ENCODE results near the gene ABCD1. TPM values are rescaled to one million over a fixed set of nuclear protein-coding genes. Genes with fewer than 3 reads are reported as not detected.
A peak's percentile ranks its signal among the peaks of the same experiment; 100 is the strongest.

Gene ABCD1
- total RNA-seq, 1 experiment from 2014 or later, result 44.4 TPM

DNA sequence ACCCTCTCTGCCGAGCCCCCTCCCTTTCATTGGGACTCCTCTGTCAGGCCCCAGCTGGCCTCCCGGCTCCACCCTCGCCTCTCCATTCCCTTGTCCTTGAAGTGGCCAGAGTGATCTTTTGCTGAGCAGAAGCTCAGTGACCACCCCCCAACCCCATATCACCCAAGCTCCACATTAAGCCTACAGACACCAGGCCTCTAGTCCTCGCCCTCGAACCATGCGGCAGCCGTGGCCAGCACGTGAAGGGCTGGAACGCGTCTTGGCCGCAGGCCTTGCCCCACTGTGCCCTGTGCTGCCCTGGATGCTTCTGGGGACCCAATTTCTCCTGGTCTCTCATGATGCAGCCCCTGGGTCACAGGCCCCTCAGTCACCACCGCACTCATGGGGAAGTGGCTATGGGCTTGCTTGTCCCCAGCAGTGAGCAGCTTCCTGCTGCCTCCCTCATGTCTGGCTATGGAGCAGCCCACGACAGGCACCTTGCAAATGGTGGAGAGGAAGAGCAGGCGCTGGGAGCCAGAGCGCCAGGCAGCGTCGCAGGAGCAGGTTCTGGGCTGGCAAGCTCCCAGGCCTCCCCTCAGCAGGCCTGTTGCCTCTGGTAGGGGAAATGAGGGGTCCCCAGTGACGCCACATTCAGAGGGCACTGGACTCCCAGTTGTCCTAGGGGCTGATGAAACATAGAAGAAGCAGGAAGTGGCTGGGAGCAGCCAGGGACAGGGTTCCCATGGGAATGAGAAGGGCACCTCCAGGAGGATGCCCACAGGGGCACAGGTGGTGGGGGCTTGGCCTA lies 55.4 kb downstream of the ABCD1 start:
- H3K4me3 ChIP-seq (ENCODE audit: low read length), result no peak overlapping the region
- ChIA-PET POLR2A (ENCODE audit: unreplicated experiment) (no interaction called here), CTCF (interaction anchor here (0.6 kb wide), 1 partner anchor 14 kb away, joined by 3 read pairs; the partner anchor contains the start of gene SSR4)
- ATAC-seq (peak; percentile 6; the same call in 1 of the 2 replicates), DNase-seq (no peak)
- no peak for TF ChIP-seq EZH2phosphoT487 (IDR thresholded peaks at IDR 0.05; ENCODE audit: borderline replicate concordance, low read length)
- no peak for TF ChIP-seq EZH2 (IDR thresholded peaks at IDR 0.05; ENCODE audit: low read length, unreplicated experiment)
- TF ChIP-seq, protein P1, sequence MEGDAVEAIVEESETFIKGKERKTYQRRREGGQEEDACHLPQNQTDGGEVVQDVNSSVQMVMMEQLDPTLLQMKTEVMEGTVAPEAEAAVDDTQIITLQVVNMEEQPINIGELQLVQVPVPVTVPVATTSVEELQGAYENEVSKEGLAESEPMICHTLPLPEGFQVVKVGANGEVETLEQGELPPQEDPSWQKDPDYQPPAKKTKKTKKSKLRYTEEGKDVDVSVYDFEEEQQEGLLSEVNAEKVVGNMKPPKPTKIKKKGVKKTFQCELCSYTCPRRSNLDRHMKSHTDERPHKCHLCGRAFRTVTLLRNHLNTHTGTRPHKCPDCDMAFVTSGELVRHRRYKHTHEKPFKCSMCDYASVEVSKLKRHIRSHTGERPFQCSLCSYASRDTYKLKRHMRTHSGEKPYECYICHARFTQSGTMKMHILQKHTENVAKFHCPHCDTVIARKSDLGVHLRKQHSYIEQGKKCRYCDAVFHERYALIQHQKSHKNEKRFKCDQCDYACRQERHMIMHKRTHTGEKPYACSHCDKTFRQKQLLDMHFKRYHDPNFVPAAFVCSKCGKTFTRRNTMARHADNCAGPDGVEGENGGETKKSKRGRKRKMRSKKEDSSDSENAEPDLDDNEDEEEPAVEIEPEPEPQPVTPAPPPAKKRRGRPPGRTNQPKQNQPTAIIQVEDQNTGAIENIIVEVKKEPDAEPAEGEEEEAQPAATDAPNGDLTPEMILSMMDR (conservative IDR thresholded peaks at IDR 0.05; ENCODE audit: low read depth, low read length), result no peak
- H3K4me2 ChIP-seq (ENCODE audit: low read length), result no peak overlapping the region
- no peaks in the 10 kb centered on the region for H3K36me3 ChIP-seq (ENCODE audit: low read depth, low read length)
- H4K20me1 ChIP-seq (ENCODE audit: low read length), result no peaks in the 10 kb centered on the region
- H3K9me2 ChIP-seq (replicated peaks; ENCODE audit: low read length), result no peaks in the 10 kb centered on the region
- H3K27ac ChIP-seq (ENCODE audit: low read length), result no peak overlapping the region
- H2AFZ ChIP-seq (ENCODE audit: low read length), result no peak overlapping the region
- intact Hi-C loops (cut with micrococcal nuclease), result no loop called here
- H3K27me3 ChIP-seq (ENCODE audit: low read length), result no peaks in the 10 kb centered on the region
- H3K79me2 ChIP-seq (ENCODE audit: low read length), result no peaks in the 10 kb centered on the region
- no peaks in the 10 kb centered on the region for H3F3A ChIP-seq (ENCODE audit: low read length, unreplicated experiment)
- H3K9me3 ChIP-seq (ENCODE audit: low read length), result no peaks in the 10 kb centered on the region
- no peak overlapping the region for H3K9ac ChIP-seq (ENCODE audit: low read length)
- no TSS peak for BruUV-seq (replicated peaks)
- no peaks in the 10 kb centered on the region for H3K4me1 ChIP-seq (ENCODE audit: insufficient read depth, low read length)

- Histone ChIP-seq H3K36me3 (ENCODE audit: low read depth, low read length) (no peaks in the 10 kb centered on the region), H3K9ac (ENCODE audit: low read length) (no peak within 1 kb of the TSS), H3K9me2 (replicated peaks; ENCODE audit: low read length) (no peaks in the 10 kb centered on the region), H3K27ac (ENCODE audit: low read length) (no peak within 1 kb of the TSS), H3K27me3 (ENCODE audit: low read length) (no peaks in the 10 kb centered on the region), H3F3A (ENCODE audit: low read length, unreplicated experiment) (no peaks in the 10 kb centered on the region), H3K79me2 (ENCODE audit: low read length) (no peaks in the 10 kb centered on the region), H4K20me1 (ENCODE audit: low read length) (no peaks in the 10 kb centered on the region), H3K4me3 (ENCODE audit: low read length) (no peak within 1 kb of the TSS), H3K4me1 (ENCODE audit: insufficient read depth, low read length) (no peaks in the 10 kb centered on the region), H2AFZ (ENCODE audit: low read length) (no peak within 1 kb of the TSS), H3K4me2 (ENCODE audit: low read length) (no peak within 1 kb of the TSS), H3K9me3 (ENCODE audit: low read length) (no peaks in the 10 kb centered on the region)
- CTCF ChIA-PET, result no interaction called here
- no peak for DNase-seq
- POLR2A ChIA-PET (ENCODE audit: unreplicated experiment), result no interaction called here
- no peak for TF ChIP-seq EZH2phosphoT487 (IDR thresholded peaks at IDR 0.05; ENCODE audit: borderline replicate concordance, low read length)
- intact Hi-C loops (cut with micrococcal nuclease), result no loop called here
- ATAC-seq, result peak; percentile 48
- no TSS peak for BruUV-seq (replicated peaks)
Measured at GRCh38 chrX:153780678-153781427, 56.2 kb downstream of the ABCD1 start, which contains the start of gene SRPK3. Gene SRPK3 (plus strand): TSS chrX:153781041. CDS start chrX:153781087, 46 bp downstream.

DNA sequence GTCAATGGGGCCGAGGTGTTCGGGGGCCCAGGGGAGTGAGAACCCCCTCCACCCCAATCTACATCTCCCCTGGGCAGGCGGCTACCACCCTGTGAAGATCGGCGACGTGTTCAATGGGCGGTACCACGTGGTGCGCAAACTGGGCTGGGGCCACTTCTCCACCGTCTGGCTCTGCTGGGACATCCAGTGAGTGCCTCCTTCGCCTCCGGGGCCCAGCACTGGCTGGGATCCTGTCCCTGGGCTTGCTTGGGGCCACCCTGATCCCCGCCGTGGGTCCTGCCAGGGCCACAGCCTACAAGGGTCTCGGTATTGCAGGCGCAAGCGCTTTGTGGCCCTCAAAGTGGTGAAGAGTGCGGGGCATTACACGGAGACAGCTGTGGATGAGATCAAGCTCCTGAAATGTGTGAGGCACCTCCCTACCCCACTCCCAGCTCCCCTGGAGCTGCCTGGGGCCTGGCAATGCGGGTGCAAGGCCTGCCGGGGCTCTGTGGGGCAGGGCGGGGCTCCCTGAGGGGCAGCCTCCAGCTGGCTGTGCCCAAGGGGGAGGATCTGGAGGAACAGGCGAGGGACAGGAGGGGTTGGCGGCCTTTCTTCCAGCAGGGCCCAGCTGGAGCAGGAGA lies 56.9 kb downstream of the ABCD1 start:
- Histone ChIP-seq H3K4me2 (ENCODE audit: low read length) (no peak overlapping the region), H2AFZ (ENCODE audit: low read length) (no peak overlapping the region), H3K4me3 (ENCODE audit: low read length) (no peak overlapping the region), H3K79me2 (ENCODE audit: low read length) (no peaks in the 10 kb centered on the region), H3K27ac (ENCODE audit: low read length) (no peak overlapping the region), H3F3A (ENCODE audit: low read length, unreplicated experiment) (no peaks in the 10 kb centered on the region), H3K36me3 (ENCODE audit: low read depth, low read length) (no peaks in the 10 kb centered on the region), H4K20me1 (ENCODE audit: low read length) (no peaks in the 10 kb centered on the region), H3K9me2 (replicated peaks; ENCODE audit: low read length) (no peaks in the 10 kb centered on the region), H3K4me1 (ENCODE audit: insufficient read depth, low read length) (no peaks in the 10 kb centered on the region), H3K9ac (ENCODE audit: low read length) (no peak overlapping the region), H3K9me3 (ENCODE audit: low read length) (no peaks in the 10 kb centered on the region), H3K27me3 (ENCODE audit: low read length) (no peaks in the 10 kb centered on the region)
- no TSS peak for BruUV-seq (replicated peaks)
- intact Hi-C loops (cut with micrococcal nuclease), result no loop called here
- POLR2A ChIA-PET (ENCODE audit: unreplicated experiment), result no interaction called here
- ATAC-seq (peak; percentile 5; the same call in 1 of the 2 replicates), DNase-seq (no peak)
- CTCF ChIA-PET, result no interaction called here
- TF ChIP-seq, protein P1 (conservative IDR thresholded peaks at IDR 0.05; ENCODE audit: low read depth, low read length), result no peak
